Cerebellar cortex (tissue), 1 donor: ENCODE measurements around the gene RNF146.
"Not testable (repeated sequence)": the region's sequence is repeated elsewhere in the genome, so short reads cannot be mapped to it uniquely, and the experiment has no call there.

Source experiments
- DNase-seq: peaks from one replicate; pipeline ENCODE4 v3.0.0-alpha.2; 2015; ENCODE audit warnings: low spot score

The RNF146 gene

DNA sequence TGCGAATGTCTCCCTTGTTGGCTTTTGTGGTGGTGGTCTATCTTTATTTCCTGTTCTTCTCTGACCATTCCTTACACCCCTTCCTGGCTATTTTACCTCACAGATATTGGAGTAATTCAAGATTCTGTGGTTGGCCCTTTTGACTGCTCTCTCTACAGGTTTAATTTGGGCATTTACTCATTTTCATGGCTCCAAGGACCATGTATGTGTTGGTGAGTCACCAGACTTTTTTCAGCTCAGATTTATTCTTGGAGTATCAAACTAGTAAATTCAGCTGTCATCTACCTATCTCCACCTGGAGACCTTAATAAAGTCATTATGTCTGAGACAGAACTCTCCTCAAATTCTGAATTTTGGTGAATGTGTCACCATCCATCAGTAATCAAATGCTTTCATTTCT is 15.5 kb downstream of the RNF146 start:
- no peak for DNase-seq

DNA sequence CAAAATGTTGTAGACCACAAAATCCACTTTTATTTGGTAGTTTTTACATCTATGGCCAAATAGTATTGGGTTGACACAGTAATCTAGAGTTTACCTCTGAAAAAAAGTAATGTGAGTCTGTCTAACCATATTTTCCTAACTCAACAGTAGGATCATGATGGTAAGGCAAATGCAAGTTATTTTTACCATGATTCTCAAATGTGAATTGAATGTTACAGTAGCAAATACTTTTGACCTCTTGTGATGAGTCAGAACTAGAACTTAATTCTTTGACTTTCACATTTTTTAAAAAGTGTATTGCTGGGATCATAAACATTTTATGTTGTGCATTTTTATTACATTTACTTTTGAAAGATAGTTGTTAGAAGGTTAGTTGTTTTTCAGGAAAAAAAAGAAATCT is 22.0 kb downstream of the RNF146 start:
- no peak for DNase-seq

DNA sequence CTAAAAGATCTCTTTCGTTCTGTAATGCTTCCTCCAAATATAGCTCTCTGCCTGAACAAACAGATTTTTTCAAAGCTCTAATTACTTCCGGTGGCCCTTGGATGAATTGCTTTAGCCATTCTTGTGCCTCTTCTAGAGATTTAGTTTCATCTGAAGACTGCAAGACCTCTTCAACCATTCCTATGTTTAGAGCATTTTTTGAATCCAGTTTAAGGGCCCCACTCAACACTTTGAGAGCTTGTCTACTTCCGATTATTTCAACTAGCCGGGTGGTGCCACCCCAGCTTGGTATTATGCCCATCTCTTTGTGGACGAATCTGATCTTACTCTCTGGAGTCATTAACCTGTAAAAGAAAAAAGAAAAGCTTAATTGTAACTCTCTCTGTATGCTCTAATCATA is 23.3 kb downstream of the RNF146 start:
- no peak for DNase-seq

DNA sequence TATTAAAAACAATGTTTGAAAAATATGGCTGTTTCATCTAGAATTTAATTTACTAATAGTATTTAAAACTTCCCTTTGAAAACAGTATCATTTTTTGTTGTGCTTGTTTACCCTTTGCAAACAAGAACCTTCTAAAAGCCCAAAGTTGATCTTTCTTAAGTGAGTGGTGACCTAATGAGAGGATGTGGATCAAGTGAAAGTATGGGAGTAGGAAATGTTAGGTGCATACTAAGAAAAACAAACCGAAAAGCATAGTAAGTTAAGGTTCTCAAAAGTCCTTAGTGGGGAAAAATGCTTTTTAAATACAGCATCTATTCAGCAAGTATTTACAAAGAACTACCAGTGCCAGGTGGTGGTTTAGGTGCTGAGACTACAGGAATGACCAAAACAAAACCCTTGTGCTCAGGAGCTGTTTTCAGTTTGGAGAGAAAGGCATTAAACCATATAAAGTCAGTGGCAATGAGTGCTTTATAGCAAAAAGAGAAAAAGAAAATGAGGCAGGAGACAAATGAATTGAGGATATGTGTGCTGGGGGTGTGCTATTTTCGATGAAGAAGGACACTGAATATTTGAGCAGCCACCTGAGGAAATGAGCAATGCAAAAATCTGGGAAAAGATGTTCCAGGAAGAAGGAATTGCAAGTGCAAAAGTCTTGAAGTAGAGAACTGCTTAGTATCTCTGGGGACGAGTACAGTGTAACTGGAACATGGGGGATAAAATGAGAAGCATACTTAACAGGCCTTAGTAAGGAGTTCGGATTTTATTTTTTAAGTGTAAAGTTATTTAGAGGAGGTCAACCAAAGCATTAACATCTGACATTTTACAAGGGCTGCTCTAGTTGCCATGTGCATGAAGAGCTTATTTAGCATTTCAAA is 24.0 kb downstream of the RNF146 start:
- peak; percentile 41 for DNase-seq

DNA sequence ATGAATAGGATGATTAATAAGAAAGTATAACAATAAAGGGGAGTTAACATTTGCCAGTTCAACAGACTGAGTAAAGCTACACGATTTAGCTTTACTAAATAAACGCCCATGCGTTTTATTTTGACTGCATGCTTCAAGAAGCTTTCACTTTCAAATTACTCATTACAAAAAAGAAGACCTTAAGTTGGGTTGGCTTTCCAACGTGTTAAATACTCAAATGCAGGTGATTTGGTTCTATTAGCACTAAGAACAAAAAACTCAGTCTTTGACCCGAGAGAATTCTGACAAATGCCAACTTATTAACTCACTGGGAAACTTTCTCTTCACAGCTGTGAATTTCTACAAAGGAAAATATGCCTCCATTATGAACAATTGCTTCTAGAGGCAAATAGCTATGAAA is 24.8 kb downstream of the RNF146 start:
- no peak for DNase-seq

DNA sequence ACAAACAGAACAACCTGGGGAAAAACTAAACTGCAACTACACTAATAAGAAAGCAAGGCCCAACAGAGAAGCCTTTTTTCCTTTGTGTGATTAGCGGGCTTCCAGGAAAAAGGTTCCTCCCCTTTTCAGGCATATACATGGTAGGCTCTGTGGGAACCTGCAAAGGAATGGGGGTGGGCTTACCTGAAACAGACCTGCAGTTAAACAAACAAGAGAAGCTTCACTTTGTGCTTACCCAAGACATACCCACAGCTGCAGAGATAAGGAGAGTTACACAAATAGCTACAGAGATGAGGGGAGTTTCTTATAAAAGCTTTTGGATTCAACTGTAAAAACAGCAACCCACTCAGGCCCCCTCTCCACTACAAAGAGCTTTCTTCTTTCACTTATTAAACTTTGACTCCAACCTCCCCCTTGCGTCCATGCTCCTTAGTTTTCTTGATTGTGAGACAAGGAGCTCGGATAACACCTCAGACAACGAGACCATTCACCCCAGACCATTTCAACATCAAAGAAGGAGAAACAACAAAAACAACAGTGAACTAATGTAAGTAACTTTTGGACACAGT is 30.9 kb downstream of the RNF146 start:
- no peak for DNase-seq

DNA sequence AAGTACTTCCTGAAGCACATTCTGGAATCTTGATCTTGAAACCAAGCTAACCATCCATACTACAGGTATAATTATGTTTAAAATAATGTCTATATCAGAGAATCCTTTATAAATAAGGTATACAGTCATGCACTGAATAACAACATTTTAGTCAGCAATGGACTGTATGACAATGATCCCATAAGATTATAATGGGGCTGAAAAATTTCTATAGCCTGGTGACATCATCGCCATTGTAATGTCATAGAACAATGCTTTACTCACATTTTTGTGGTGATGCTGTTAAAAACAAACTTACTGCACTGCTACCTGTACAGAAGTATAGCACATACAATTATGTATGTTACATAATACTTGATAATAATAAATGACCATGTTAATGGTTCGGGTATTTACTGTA is 31.8 kb downstream of the RNF146 start:
- DNase-seq, result no peak

DNA sequence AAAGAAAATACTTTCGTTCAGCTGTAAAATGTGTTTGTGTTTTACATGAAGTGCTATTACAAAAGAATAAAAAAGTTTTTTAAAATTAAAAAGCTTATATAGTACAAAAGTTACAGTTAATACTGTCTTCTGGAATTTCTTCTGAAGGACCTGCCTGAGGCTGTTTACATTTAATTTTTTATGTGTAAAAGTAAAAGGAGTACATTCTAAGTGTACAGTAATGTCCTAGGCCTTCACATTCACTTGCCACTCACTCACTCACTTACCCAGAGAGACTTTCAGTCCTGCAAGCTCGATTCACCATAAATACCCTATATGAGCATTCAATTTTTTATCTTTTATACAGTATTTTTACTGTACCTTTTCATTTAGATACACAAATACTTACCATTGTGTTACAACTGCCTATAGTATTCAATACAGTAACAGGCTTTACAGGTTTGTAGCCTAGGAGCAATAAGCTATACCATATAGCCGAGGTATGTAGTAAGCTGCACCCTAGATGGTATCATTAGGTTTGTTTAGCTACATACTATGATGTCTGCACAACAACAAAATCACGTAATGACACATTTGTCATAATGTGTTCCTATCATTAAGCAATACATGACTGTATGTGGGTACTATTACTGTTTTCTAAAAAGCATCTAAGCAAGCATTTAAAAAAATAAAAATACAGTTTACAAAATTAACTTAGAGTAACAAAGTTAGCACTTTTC is 33.0 kb downstream of the RNF146 start:
- no peak for DNase-seq

DNA sequence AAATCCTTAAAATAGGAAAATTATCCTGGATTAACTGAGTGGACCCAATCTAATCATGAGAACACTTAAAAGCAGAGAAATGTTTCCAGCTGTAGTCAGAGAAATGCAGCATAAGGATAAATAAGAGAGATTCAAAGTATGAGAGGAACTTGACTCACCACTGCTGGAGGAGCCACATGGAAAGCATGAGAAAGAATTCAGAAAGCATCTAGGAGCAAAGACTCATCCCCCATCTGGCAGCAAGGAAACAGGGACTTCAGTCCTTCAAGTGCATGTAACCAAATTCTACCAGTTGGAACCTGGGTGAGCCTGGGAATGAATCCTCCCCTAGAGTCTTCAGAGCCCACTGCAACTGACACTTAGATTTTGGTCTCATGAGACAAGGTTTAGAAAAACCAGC is 33.7 kb downstream of the RNF146 start:
- no peak for DNase-seq

DNA sequence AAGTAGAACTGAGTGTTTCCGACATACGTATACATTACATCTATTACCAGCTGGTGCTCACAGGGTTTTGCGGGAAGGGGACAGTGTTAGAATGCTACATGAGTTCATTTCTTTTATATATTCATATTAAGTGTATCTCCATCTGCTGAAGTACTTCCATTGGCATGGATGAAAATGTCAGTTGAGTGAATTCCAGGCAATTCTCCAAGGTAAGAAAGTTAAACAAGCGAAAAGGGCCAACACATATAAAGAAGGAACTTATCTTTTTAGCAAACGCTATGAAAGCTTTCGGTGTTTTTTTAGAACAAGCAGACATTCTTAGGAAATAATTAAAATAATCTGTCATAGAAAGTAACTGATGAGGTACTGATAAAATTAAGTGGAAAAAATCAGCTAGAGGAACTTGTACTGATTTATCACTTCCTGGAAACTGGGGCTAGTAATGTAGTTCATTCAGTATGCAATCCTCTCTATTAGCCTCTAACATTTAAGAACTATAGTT is 34.6 kb downstream of the RNF146 start:
- DNase-seq, result no peak

DNA sequence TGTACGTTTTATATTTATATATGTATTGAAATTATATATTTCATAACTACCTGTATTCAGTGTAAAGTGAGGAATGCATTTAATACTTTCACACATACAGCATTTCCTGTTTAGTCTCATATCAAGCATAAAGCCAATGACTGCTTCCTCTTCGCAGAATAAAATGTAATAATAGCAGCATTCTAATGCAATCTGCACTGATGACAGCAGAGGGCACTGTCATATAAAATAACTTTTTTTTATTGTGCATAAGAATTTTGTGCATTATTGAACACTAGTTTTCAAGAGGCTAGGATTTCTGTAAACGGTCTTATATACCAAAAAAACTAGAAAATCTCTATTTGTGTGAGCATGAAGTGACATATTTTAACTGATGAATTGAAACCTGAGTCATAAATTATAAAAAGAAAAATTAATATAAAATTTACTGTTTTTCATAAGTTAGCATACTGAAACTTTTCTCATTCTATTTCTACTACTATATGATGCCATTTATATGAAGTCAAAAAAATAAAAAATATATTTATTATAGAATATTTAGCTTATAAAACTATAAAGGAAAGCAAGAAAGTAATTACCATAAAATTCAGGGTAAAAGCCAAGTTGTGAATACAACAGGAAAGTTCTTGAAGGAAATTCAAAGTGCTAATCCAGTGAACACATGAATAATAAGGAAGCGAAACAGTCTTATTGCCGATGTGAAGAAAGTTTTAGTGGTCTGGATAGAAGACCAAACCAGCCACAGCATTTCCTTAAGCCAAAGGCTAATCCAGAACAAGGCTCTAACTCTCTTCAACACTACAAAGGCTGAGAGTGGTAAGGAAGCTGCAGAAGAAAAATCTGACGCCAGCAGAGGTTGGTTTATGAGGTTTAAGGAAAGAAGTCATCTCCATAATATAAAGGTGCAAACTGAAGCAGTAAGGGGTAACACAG is 36.3 kb downstream of the RNF146 start:
- DNase-seq, result peak; percentile 32

DNA sequence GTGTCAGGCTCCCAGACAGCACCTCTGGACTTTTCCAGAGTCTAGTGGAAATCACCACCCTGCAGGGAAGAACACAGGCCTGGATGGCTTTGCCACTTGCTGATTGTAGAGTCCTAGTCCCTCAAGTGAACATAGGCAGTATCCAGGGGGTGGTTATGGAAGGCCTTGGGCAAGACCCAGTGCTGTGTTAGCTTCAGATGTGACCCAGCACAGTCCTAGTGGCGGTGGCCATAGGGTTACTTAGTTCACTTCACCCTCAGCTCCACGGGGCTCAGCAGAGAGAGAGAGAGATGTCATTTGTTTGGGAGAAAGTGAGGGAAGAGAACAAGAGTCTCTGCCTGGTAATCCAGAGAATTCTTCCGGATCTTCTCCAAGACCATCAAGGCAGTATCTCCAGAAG is 37.3 kb downstream of the RNF146 start:
- DNase-seq, result no peak

DNA sequence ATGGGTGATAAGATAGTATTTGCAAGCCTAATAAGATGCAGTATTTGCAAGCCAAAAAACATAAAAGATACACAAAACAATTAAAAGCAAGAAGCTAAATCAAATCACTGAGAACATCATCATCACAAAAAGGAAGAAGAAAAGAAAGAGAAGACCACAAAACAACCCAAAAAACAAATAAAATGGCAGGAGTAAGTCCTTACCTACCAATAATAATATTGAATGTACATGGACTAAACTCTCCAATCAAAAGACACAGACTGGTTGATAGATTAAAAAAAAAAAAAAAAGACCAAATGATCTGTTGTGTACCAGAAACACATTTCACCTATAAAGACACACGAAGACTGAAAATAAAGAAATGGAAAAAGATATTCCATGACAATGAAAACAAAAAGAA is 39.1 kb downstream of the RNF146 start:
- no peak for DNase-seq

DNA sequence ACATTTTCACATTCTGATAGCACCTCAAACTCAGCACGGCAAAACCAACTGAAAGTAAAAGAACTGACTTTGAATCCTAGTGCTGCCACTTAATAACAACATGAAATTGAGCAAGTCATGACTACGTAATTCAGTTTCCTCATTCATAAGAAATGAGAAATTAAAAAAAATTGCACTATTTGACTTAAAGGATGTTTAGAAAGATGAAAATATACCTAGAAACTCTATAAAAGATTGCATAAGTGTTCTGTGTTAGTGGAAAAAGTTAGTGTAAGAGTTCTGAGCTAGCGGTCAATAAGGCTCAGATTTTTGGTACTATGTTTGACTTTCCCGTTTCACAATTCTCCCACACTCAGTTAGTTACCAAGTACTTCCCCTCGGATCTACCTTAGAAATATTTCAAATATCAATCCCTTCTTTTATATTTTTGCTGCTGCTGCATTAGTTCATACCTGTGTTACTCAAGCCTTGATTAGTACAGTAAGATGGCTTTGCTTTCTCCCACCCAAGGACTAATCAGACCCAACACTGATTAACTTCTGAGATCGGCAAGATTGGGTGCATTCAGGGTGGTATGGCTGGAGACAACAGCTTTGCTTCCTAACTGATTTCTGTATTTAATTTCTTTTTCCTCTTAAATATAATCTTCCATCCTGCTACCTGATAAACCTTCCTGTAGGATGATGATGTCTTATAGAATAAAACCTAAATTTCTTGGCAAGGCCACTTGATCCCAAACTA is 50.9 kb downstream of the RNF146 start:
- no peak for DNase-seq

DNA sequence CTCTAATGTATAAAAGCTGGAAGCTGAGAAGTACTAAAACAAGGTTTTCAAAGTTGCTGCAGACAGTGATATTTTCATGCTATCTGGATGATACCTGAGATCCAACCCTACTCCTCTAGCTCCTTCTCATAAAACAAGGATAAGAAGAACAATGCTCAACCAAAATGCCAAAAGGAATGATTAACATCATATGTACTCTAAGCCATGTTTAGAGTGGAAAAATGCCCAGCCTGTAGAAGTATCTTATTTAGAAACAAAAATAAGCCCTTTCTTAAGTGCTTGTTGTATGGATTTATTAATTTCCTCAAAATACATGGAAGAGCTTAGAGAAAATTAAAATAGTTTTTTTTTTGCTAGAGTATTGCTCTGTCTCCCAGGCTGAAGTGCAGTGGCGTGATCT is 53.0 kb downstream of the RNF146 start:
- DNase-seq, result no peak

DNA sequence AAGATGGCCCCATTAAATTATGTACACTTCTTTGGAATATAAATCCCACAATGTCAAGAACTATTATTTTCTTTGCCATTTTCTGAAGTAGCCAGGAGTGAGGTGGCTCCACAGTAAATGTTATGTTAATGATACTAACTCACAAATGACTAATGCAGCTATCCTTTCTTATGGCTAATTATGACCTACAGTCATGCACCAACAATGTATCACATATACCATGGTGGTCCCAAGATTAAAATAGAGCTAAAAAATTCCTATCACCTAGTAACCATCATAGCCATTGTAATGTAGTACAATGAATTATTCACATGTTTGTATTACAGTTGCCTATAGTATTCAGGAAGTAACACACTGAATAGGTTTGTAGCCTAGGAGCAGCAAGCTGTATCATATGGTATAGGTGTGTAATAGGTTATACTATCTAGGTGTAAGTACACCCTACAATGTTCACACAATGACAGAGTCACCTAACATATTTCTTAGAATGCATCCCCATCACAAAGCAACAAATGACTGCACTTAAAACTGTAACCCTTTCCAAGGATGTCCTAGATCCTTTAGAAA is 61.5 kb downstream of the RNF146 start:
- no peak for DNase-seq

DNA sequence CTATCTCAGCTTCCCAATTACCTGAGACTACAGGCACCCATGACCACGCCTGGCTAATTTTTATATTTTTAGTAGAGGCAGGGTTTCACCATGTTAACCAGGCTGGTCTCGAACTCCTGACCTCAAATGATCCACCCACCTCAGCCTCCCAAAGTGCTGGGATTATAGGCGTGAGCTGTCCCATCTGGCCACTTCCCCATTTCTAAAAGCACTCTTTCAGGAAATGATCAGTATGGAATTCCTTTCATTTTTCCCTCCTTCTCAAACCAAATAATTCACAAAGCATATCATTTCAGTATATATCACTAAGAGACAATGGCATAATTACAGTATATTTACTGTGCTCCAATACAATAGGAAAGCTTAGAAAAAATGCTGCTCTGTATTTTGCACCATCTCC is 64.6 kb downstream of the RNF146 start:
- DNase-seq, result not testable (repeated sequence)

DNA sequence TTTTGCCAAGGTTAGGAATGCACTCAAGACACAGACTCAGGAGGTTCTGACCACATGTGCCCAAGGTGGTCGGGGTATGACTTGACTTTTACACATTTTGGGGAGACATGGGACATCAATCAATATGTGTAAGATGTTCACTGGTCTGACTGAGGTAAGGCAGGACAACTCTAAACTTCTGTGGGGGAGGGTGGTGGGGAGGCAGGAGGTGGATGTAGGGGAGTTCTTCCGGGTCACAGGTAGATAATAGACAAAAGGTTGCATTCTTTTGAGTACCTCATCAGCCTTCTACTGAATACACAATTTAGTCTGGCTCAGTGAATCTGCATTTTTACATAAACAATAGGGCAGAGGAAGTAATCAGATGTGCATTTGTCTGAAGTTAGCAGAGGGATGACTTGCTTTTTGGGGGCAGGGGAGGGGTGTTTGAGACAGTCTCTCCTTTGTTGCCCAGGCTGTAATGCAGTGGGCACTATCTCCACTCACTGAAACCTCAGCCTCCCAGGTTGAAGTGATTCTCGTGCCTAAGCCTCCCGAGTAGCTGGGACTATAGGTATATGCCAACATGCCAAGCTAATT is 65.8 kb downstream of the RNF146 start:
- no peak for DNase-seq
